Stomach (tissue), 9 donors: ENCODE data around the gene LRTM1. TPM values are rescaled to one million over a fixed set of nuclear protein-coding genes. Genes with fewer than 3 reads are reported as not detected.

Source experiments
- DNase-seq, 2 donors: peaks; one replicate each; pipeline versions ENCODE4 v3.0.0 to v3.0.0-alpha.2; 2013 to 2019
- H3K27ac ChIP-seq, 5 donors: fragments of 200-600 bp in 4 of 5; sonication (generic) in 4 of 5; one replicate each; pipeline ENCODE4 v1.5.1; 2013 to 2019; ENCODE audit warnings: mild to moderate bottlenecking in 1 of 5, moderate library complexity in 1 of 5
- H3K27me3 ChIP-seq, 3 donors: fragments of 200-600 bp; sonication (generic); one replicate each; pipeline ENCODE4 v1.5.1; 2017 to 2019; ENCODE audit warnings: mixed run types in 1 of 3
- H3K36me3 ChIP-seq, 4 donors: fragments of 200-600 bp; sonication (generic); 1 replicate in 3 of 4; 2 replicates in 1 of 4; pipeline ENCODE4 v1.5.1; 2016 to 2019
- H3K4me1 ChIP-seq, 4 donors: fragments of 200-600 bp; sonication (generic); one replicate each; pipeline ENCODE4 v1.5.1; 2016 to 2019
- H3K4me3 ChIP-seq, 4 donors: fragments of 200-600 bp; sonication (generic) in 3 of 4; one replicate each; pipeline ENCODE4 v1.5.1; 2016 to 2019; ENCODE audit warnings: mild to moderate bottlenecking in 1 of 4
- H3K9me3 ChIP-seq, 4 donors: fragments of 200-600 bp; sonication (generic); one replicate each; pipeline ENCODE4 v1.5.1; 2016 to 2019
- CTCF ChIP-seq, 7 experiments: fragments of 450-650 bp in 4 of 7; fragments of 200-600 bp in 3 of 7; sonication (generic) in 3 of 7; IDR thresholded peaks; one replicate each; pipeline ENCODE4 v1.5.1; 2016 to 2019; ENCODE audit warnings: antibody characterized with exemption in 7 of 7, control low read depth in 2 of 7, mild to moderate bottlenecking in 1 of 7
- EP300 ChIP-seq: sonication (generic); formaldehyde crosslinking; IDR thresholded peaks from one replicate; pipeline ENCODE4 v1.6.1; 2017; ENCODE audit warnings: antibody characterized with exemption
- POLR2A ChIP-seq, 4 donors: fragments of 450-650 bp; IDR thresholded peaks; one replicate each; pipeline ENCODE4 v1.6.1; 2016; ENCODE audit warnings: antibody characterized with exemption in 4 of 4, control low read depth in 2 of 4, mild to moderate bottlenecking in 1 of 4, moderate library complexity in 1 of 4
- POLR2AphosphoS5 ChIP-seq, 3 donors: sonication (generic); formaldehyde crosslinking; IDR thresholded peaks; one replicate each; pipeline ENCODE4 v1.6.1; 2016; ENCODE audit warnings: antibody characterized with exemption in 3 of 3
- WGBS, 5 donors: extraction: QIAGEN DNeasy Blood & Tissue Kit in 3 of 5; methylation state at CpG; one replicate each; pipeline versions ENCODE4 v1.1.5 to v1.1.7; 2013 to 2018; 5-methylcytosine and 5-hydroxymethylcytosine counted together
- intact Hi-C: fragments of 100-400 bp; cut with DNase I; formaldehyde crosslinking; loops from one replicate; pipeline ENCODE4 v1.15.1; 2023; ENCODE audit warnings: low total_unique reads
- polyA plus RNA-seq, 3 donors: library from polyadenylated mRNA; stranded (reverse); fragments of 200-250 nt; gene quantifications; one replicate each; pipeline ENCODE4 v1.2.3, GENCODE V29; 2013
- total RNA-seq, 5 donors: library from RNA; depleted of rRNA; stranded (reverse); fragments of >200 nt; gene quantifications; one replicate each; pipeline versions ENCODE4 v1.1.0 to v1.2.3, GENCODE V29; 2014 to 2016
- donor health status: healthy with polysubstance abuse.
- donor health status: Bipolar disorder and iron deficiency.
- donor health status: healthy.

LRTM1 gene
- total and polyA plus RNA-seq, 8 donors = not detected

GRCh38 chr3:54877730-54878129, 50.1 kb downstream of the LRTM1 start:
- 83 to 92% (median 88%) methylated on average over 4 of the region's 4 CpGs for WGBS, 5 donors

DNA sequence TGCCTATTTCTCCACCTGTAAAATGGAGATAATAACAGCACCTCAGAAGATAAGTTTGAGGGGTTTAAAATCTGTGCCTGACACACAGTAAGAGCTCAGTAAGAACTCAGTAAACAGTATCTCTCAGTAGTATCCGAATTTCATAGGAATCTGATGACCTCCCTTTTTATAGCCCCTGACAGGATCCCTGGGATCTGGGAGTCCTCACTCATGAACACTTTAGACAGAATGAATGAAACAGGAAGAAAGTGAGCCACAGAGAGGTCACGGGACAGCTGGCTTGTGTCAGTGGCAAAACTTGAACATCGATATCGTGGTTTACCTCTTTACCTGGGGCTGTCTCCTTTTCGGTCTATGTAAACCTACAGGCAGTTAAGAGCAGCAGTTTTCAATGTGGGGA, 51.2 kb downstream of the LRTM1 start:
- H3K4me3 ChIP-seq = no peak overlapping the region
- 78 to 86% (median 80%) methylated on average over 5 of the region's 5 CpGs for WGBS, 5 donors

More at GRCh38 chr3:54877730-54878129, 50.1 kb downstream of the LRTM1 start:
- no peaks in the 10 kb centered on the region for H3K9me3 ChIP-seq
- no peak overlapping the region for H3K27ac ChIP-seq
- no peak for TF ChIP-seq CTCF (IDR thresholded peaks at IDR 0.05)
- H3K4me1 ChIP-seq = no peaks in the 10 kb centered on the region
- H3K4me3 ChIP-seq = no peak overlapping the region
- DNase-seq = no peak
- H3K36me3 ChIP-seq = no peaks in the 10 kb centered on the region
- no peaks in the 10 kb centered on the region for H3K27me3 ChIP-seq
- intact Hi-C loops = no loop called here

DNA sequence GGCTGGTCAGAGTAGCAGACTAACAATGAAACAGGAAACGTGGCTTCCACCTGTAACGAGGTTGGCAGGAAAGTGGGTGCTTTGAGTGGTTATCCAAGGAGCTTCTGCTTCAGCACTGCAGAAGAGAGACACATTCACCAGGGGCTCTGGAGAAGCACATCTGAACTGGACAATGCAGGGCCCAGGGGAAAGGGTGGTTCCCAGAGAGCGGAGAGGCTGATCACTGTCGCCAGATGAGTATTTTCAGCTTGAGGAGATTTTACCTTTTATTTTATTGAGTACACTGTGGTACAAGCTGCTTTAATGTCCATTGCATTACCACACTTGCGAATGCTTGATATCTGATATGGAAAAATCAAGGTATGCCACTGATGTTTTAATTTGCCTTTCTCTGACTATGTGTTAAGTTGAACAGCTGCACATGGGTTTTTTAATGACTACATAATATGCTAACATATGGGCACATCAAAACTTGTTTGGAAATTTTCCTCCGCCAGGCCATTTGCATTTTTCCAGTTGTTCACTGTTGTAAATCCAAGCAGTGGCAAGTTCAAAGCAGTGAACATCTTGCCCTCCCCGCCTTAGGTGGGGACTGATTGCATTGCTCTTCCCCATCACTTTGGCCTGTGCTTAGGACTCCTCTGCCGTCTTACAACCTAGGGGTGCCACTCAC, 52.1 kb downstream of the LRTM1 start:
- Histone ChIP-seq H3K36me3 (no peaks in the 10 kb centered on the region), H3K9me3 (no peaks in the 10 kb centered on the region), H3K4me1 (no peaks in the 10 kb centered on the region), H3K27me3 (no peaks in the 10 kb centered on the region), H3K27ac (no peak overlapping the region), H3K4me3 (no peak overlapping the region)
- intact Hi-C loops = no loop called here
- DNase-seq = no peak
- TF ChIP-seq EP300 (no peak), POLR2AphosphoS5 (IDR thresholded peaks at IDR 0.05) (no peak), POLR2A (IDR thresholded peaks at IDR 0.05) (no peak), CTCF (IDR thresholded peaks at IDR 0.05) (no peak)
- 81 to 86% (median 83%) methylated on average over 8 of the region's 8 CpGs for WGBS, 5 donors

More for the DNA sequence above, 51.2 kb downstream of the LRTM1 start:
- intact Hi-C loops = no loop called here
- no peak for TF ChIP-seq EP300
- TF ChIP-seq POLR2AphosphoS5 (IDR thresholded peaks at IDR 0.05) = no peak
- no peak for TF ChIP-seq POLR2A (IDR thresholded peaks at IDR 0.05)
- no peak for TF ChIP-seq CTCF (IDR thresholded peaks at IDR 0.05)
- Histone ChIP-seq H3K27ac (no peak overlapping the region), H3K9me3 (no peaks in the 10 kb centered on the region), H3K4me1 (no peaks in the 10 kb centered on the region), H3K36me3 (no peaks in the 10 kb centered on the region), H3K27me3 (no peaks in the 10 kb centered on the region)
- no peak for DNase-seq

DNA sequence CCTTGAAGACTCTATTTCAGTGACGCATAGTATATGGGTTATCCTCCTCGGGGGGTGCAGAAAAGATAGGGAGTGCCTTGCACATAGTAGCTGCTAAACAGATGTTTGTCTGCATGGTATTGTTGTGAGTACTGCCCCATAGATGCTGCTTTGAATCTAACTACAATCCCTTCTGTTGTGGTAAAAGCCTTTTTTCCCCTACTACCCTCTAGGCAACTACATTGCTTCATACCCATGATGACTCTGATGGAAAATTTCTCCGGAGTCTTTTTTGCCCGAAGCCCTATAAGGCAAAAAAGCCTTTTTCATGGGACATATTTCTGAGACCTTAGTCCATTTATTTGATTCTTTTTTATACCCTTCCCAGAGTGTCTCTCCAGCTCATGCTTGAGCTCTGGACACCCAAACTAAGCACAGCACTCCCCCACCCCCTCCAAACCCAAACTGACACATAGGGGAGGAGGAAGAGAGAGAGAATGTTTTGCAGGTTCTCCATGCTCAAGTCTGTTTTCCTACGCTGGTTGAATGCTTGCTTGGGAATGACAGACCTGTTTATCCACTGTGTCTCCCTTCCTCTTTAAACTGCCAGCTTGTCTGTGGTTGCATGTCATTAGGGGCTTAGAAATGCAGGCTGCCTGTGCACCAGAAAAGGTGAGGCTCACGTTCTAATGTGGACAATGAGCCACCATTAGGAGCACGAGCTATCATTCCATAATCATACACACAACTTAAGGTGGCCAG, 52.9 kb downstream of the LRTM1 start:
- Histone ChIP-seq H3K4me1 (peaks cover 0 to 4% (median 0%) of the 10 kb centered on the region in 4 donors), H3K27ac (no peak overlapping the region), H3K36me3 (no peaks in the 10 kb centered on the region), H3K27me3 (no peaks in the 10 kb centered on the region), H3K9me3 (no peaks in the 10 kb centered on the region), H3K4me3 (no peak overlapping the region)
- intact Hi-C loops = no loop called here
- TF ChIP-seq POLR2A (IDR thresholded peaks at IDR 0.05) (no peak), CTCF (IDR thresholded peaks at IDR 0.05) (no peak), POLR2AphosphoS5 (IDR thresholded peaks at IDR 0.05) (no peak), EP300 (no peak)
- DNase-seq = no peak
- 74 to 81% (median 76%) methylated on average over 7 of the region's 7 CpGs for WGBS, 5 donors
